ENCODE measurements around the gene ZNF559. TPM values are rescaled to one million over a fixed set of nuclear protein-coding genes. Genes with fewer than 3 reads are reported as not detected.
"Not testable (repeated sequence)": the region's sequence is repeated elsewhere in the genome, so short reads cannot be mapped to it uniquely, and the experiment has no call there.

Gene ZNF559
- total RNA-seq = 10.8 TPM

DNA sequence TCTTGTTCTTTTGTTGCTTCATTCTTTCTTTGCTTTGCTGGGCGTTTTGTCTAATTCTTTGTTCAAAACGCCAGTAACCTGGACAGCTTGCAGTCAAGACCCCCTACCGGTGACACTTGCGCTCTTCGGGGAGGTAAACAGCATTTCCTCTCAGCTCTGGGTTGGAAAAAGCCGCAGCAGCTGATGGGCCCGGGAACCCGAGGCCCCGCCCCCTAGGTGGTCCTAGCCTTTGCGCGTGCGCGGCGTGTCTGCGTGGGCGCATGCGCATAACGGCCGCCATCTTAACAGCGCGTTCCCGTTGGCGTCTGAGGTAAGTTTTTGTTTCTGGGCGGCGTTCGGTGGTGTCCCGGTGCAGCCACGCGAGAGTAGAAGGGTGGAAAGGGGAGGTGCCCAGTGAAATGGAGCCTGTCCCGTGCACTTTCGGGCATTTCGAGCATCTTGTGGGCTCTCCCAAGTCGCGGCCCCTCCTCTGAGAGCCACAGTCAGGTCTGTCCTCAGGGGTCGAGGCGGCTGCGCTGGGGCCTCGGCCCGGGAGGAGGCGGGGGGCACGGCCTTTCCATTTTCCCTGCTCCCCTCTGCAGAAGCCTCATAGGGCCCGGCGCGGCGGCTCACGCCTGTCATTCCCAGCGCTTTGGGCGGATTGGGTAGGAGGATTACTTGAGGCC lies at the start of gene ZNF559:
Gene ZNF559 (plus strand): TSS at position 261 of the 665 bp plus-strand sequence. CDS start 14,371 bp downstream, outside the sequence.
- peak; percentile 98 to 99 (median 98) for DNase-seq (ENCODE audit: low read depth in 2 of 3, low spot score in 2 of 3)

DNA sequence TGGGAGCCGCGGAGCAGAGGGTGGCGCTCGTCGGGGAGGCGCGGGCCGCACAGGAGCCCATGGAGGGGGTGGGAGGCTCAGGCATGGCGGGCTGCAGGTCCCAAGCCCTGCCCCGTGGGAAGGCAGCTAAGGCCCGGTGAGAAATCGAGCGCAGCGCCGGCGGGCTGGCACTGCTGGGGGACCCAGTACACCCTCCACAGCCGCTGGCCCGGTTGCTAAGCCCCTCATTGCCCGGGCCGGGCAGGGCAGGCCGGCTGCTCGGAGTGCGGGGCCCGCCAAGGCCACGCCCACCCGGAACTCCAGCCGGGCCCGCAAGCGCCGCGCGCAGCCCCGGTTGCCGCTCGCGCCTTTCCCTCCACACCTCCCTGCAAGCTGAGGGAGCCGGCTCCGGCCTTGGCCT lies 40.5 kb upstream of the ZNF559 start:
- DNase-seq (ENCODE audit: low read depth in 2 of 3, low spot score in 2 of 3) = peak in 2 of 3 donors; percentile 14 to 28

DNA sequence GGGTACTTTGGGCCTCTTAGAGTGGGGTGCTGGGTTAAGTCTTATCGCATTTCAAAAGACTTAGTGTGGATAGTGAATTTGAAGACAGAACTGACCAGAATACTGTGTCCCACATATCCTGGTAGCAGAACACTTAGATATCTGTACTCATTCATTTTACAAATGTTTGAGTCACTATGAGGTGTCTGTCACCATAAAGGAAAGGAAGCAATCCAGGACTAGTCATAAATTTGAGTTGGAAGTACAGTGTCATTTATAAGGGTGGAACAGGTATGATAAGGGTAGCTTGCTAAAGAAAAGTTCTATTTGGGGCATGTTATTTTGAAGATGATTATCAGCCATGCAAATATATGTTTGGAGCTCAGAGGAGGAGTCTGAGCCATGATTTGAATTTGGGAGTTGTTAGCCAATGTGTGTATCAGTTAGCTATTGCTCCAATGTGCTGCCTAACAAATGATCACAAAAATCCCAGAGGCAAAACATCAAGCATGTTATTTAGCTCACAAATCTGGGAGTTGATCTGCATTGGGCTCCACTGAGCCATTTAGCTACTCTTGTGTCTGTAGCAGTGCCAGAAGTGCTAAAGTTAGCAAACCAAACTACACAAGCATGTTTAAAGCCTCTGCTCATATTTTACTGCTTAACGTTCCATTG lies 34.6 kb upstream of the ZNF559 start:
- DNase-seq (ENCODE audit: low read depth in 2 of 3, low spot score in 2 of 3) = no peak

DNA sequence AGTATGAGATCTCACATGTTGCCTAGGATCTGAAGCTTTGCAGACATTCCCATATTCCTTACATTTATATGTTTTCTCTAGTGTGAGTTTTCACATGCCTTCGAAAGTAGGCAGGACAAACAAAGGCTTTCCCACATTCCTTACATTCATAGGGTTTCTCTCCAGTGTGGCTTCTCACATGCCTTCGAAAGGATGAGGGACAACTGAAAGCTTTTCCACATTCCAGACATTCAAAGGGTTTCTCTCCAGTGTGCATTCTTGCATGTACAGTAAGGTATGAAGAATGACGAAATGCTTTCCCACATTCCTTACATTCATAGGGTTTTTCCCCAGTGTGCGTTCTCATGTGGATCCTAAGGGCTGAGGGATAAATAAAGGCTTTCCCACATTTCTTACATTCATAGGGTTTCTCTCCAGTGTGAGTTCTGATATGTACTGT lies 28.5 kb upstream of the ZNF559 start:
- DNase-seq (ENCODE audit: low read depth in 2 of 3, low spot score in 2 of 3) = no peak

DNA sequence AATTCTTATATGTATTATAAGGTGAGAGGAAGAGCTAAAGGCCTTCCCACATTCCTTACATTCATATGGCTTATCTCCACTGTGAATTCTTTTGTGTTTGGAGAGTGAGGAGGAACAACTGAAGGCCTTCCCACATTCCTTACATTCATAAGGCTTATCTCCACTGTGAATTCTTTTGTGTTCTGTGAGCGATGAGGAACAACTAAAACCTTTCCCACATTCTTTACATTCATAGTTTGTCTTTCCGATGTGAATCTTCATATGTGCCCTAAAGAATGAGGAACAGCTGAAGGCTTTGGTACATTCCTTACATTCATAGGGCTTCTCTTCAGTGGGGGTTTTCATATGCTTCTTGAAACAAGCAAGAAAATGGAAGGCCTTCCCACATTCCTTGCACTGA lies 27.6 kb upstream of the ZNF559 start:
- DNase-seq (ENCODE audit: low read depth in 2 of 3, low spot score in 2 of 3) = no peak

DNA sequence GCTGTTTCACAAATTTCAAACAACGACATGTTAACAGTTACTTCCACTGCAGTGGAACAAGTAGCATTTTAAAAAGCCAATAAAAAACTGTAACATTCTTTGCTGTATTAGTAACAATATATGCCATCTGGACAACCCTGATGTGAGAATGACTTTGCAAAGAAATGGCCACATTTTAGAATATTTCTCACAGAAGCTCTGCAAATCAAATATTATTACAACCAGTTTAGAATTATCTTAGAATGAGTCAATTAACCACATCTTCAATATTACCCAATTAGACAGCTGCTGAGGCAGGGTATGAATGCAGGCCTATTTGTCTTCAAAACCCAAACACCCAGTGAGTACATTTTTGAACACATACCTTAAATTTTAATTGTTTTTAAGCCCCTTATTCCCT lies 17.5 kb upstream of the ZNF559 start:
- DNase-seq (ENCODE audit: low read depth in 2 of 3, low spot score in 2 of 3) = no peak

DNA sequence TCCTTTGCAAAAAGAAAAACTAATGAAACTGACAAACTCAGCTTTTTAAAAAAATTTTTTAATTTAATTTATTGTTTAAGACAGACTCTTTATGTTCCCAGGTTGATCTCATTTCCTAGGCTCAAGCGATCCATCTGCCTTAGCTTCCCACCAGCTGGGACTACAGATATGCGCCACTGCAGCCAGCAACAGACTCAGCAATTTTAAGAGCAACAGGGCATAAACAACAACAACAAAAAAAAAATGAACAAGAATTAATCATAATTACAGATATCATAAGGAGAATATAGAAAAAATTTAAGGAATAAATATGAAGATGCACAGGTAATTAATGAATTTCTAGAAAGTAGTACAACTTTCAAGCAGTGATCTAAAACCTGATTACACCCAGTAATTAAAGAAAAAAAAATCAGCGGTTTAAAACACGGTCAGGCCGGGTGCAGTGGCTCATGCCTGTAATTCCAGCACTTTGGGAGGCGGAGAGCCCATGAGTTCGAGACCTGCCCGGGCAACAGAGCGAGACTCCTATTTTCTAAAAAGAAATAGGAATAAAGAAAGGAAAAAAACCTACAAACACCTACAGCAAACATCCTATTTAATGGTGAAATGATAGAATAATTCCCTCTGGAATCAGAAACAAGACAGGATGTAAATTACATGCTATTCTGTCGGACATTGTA lies 15.7 kb upstream of the ZNF559 start:
- DNase-seq (ENCODE audit: low read depth in 2 of 3, low spot score in 2 of 3) = no peak

DNA sequence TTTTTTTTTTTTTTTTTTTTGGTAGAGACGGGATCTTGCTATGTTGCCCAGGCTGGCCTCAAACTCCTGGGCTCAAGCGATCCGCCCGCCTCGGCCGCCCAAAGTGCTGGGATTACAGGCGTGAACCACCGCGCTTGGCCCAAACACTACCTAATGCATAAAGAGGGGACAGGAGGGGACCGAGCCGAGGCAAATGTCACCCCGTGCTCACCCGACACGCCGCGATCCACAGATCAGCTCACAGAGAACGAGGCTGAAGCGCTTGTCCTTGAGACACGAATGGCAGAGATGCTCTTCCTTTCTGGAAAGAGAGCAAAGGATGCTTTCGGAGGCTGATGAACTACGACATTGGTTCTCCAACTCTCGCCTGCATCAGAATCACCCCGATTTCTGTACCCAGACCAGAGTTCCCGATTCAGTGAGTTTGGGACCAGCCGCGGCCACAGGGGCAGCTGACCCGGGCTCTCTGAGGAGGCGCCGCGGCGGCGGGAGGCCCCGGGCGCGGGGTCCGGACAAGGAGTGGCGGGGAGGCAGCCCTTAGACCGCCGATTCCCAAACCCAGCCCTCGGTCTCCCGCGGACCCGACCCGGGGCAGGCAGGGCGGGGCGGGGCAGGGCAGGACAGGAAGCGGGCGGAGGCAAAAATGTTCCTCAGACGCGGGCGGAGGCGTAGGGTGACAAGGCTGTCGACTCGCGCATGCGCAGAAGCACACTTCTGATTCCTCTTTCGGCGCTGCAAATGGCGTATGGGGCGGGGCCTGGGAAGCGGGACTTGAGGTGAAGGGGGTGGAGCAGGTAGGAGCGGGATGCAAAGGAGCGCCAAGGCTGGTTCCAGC lies 14.6 kb upstream of the ZNF559 start, which contains the start of gene ZNF699:
Gene ZNF699 (minus strand): TSS at position 700 of the 835 bp plus-strand sequence. CDS start 4,719 bp downstream, outside the sequence.
- DNase-seq (ENCODE audit: low read depth in 2 of 3, low spot score in 2 of 3) = peak; percentile 96 to 100 (median 99)

DNA sequence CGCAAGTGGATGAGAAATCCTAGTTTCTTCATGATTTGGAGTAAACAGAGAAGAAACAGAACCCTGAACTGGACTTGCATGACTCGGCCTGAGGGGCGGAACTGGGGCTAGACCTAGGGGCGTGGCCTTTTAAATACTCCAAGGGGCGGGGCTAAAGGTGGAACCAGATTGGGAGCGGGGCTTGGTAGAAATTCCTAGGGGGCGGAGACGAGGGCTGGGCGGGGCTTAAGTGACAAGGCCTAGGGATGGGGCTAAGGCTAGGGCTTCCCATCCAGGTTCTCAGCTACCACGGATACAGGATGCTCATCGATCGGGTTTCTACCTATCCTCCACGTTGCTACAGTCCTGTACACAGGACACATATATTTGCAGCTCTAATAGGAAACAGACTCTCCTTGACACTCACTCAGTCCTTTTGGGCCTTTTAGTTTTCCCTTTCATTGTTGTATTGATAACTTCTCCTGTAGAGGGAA lies 14.0 kb upstream of the ZNF559 start:
- DNase-seq (ENCODE audit: low read depth in 2 of 3, low spot score in 2 of 3) = no peak

DNA sequence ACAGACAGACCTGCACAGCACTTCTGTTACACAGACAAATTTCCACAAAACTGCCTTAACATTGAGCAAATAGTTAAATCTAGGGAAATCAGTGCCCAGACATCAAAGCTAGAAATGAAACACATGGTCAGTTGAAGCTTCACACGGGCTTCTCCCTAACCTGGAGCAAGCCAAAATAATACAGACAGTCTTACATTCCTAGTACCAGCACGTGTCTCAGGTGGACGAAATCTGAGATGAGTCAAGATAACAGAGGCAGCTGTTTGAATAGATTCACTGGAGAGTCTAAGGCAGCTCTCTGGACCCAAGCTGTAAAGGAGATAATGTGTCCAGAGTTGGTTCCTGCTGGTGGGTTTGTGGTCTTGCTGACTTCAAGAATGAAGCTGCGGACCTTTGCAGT lies 10.2 kb upstream of the ZNF559 start:
- no peak for DNase-seq (ENCODE audit: low read depth in 2 of 3, low spot score in 2 of 3)

DNA sequence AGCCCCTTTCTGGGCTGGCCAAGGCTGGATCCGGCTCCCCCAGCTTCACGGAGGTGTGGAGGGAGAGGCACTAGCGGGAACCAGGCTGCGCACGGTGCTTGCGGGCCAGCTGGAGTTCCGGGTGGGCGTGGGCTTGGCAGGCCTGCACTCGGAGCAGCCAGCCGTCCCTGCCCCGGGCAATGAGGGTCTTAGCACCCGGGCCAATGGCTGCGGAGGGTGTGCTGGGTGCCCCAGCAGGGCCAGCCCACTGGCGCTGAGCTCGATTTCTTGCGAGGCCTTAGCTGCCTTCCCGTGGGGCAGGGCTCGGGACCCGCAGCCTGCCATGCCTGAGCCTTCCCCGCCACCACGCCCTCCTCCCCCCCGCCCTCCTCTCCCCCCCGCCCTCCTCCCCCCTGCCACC lies 2.6 kb upstream of the ZNF559 start:
- DNase-seq (ENCODE audit: low read depth in 2 of 3, low spot score in 2 of 3) = no peak

DNA sequence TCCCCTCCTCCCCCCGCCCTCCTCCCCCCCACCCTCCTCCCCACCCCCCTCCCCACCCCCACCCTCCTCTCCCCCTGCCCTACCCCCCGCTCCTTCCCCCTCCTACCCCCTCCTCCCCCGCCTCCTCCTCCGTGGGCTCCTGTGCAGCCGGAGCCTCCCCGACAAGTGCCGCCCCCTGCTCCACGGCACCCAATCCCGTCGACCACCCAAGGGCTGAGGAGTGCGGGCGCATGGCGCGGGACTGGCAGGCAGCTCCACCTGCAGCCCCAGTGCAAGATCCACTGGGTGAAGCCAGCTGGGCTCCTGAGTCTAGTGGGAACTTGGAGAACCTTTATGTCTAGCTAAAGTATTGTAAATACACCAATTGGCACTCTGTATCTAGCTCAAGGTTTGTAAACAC lies 2.2 kb upstream of the ZNF559 start:
- not testable (repeated sequence) for DNase-seq (ENCODE audit: low read depth in 2 of 3, low spot score in 2 of 3)

DNA sequence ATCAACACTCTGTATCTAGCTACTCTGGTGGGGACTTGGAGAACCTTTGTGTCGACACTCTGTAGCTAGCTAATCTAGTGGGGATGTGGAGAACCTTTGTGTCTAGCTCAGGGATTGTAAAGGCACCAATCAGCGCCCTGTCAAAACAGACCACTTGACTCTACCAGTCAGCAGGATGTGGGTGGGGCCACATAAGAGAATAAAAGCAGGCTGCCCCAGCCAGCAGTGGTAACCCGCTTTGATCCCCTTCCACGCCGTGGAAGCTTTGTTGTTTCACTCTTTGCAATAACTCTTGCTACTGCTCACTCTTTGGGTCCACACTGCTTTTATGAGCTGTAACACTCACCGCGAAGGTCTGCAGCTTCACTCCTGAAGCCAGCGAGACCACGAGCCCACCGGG lies 1.8 kb upstream of the ZNF559 start:
- DNase-seq (ENCODE audit: low read depth in 2 of 3, low spot score in 2 of 3) = not testable (repeated sequence)

DNA sequence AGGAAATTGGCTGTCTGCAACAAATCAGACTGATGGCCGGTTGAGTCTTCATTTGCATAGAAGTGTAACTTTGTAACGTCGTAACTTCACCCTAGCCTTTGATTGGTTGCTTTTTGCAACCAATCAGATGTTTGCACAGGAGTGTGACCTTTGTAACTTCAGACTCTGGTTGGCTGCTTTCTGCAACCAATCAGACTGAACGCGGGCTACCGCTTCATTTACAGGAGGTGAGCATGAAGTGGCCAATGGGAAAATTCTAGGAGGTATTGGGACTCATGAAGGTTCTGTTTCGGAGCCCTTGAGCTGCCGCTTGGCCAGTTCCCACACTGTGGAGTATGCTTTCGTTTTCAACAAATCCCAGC lies 441 bp upstream of the ZNF559 start:
- DNase-seq (ENCODE audit: low read depth in 2 of 3, low spot score in 2 of 3) = peak in 1 of 3 donors; percentile 84

DNA sequence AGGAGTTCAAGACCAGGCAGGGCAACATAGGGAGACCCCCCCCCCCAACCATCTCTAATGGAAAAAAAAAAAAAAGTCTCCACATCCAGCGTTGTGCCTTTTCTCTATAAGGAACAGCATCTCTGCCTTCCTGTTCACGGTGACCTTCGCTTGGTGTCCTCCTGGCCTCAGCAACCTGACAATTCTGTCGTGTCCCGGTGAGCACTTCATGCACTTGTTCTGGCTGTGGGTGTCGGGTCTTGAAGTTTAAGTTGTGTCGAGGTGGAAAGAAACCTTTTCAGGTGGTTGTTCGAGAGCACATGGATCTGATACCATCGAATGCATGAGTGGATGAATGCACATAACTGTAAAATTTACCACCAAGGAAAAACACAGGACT lies 594 bp downstream of the ZNF559 start:
- DNase-seq (ENCODE audit: low read depth in 2 of 3, low spot score in 2 of 3) = no peak

DNA sequence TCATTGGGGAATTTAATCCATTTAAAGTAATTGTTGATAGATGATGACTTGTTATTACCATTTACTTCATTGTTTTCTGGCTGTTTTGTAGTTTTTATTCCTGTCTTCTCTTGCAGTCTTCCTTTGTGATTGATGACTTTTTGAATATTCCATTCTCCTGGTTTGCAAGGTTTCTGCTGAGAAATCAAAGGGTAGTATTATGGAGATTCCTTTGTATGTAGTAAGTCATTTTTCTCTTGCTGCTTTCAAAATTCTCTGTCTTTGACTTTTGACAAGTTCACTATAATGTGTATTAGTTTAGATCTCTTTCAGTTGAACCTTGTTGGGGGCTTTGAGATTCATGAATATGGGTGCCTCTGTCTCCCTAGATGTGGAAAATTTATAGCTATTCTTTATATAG lies 6.0 kb downstream of the ZNF559 start:
- DNase-seq (ENCODE audit: low read depth in 2 of 3, low spot score in 2 of 3) = no peak

DNA sequence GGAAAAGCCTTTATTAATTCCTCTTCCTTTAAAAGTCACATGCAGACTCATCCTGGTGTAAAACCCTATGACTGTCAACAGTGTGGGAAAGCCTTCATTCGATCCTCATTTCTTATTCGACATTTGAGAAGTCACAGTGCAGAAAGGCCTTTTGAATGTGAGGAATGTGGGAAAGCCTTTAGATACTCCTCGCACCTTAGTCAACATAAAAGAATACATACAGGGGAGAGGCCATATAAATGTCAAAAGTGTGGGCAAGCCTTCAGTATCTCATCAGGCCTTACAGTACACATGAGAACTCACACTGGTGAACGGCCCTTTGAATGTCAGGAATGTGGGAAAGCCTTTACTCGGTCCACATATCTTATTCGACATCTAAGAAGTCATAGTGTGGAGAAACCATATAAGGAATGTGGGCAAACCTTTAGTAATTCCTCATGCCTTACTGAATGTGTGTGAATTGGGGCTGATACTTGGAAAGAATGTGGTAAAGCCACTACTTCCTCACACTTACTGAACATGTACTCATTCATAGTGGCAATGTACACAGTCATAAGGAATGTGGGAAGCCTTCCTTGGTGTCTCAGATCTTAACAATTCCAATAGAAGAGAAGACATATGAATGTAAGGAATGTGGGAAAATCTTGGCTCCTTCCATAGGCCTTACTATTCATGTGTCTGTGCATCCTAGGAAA lies 18.8 kb downstream of the ZNF559 start:
- DNase-seq (ENCODE audit: low read depth in 2 of 3, low spot score in 2 of 3) = no peak

DNA sequence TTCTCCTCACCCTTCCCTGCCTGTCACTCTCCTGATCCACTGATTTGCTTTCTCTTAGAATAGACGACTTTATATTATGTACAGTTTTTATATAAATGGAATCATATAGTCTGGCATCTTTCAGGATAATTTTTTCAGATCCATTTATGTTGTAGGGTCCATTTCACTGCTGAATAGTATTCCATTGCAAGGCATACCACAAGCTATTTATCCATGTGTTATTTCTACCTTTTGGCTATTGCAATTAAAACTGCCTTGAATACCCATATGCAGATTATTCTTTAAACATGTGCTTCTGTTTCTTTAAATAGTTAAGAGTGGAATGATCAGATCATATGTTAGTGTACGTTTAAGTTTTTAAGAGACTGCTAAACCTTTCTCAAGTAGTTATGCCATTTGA lies 21.0 kb downstream of the ZNF559 start:
- no peak for DNase-seq (ENCODE audit: low read depth in 2 of 3, low spot score in 2 of 3)

DNA sequence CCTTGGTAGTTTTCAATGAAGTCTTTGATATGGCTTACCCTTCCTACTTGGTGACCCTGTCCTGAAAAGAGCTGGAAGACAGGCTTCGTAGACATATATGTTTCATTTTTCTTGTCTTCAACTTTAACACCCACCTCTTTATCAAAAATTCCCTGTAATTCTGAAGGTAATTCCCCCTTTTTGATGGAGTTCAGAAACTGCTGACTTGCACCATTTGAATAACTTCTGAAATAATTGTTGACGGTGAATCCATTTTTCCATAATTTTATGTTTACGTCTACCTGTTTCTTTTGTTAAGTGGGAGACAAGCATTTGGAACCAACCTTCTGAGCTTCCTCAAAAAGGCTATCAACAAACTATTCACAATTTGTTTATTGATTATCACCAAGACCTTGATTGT lies 24.3 kb downstream of the ZNF559 start:
- DNase-seq (ENCODE audit: low read depth in 2 of 3, low spot score in 2 of 3) = no peak

DNA sequence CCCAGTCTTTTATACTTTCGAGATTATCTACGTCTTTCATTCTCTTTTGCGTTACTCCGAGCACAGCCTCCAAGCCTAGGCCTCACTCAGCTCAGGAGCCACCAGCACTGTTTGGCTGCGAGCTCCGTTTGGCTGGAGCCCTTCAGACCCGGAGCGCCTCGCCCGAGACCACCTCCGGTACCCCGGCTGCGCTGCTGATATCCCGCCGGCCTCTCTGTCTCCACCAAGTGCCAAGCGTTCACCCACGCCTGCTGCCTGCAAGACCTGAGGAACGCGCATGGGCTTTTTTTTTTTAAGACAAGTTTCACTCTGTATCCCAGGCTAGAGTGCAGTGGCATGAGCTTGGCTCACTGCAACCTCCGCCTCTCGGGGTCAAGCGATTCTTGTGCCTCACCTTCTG lies 24.7 kb downstream of the ZNF559 start:
- no peak for DNase-seq (ENCODE audit: low read depth in 2 of 3, low spot score in 2 of 3)

Measured in hematopoietic multipotent progenitor cell (in vitro differentiated cells).